HEK293T (cell line): ENCODE results near the gene SWI5.

Experiments
- ARNT ChIP-seq: fragments of 450-650 bp; IDR thresholded peaks from 2 replicates; pipeline ENCODE4 v1.6.1; 2017; ENCODE audit warnings: mild to moderate bottlenecking
- BHLHE40 ChIP-seq: fragments of 450-650 bp; IDR thresholded peaks from 2 replicates; pipeline ENCODE4 v1.6.1; 2016; ENCODE audit warnings: mild to moderate bottlenecking, moderate library complexity, borderline replicate concordance
- CTBP1 ChIP-seq: fragments of 450-650 bp; IDR thresholded peaks from 2 replicates; pipeline ENCODE4 v1.6.1; 2016; ENCODE audit warnings: borderline replicate concordance
- ELF4 ChIP-seq: fragments of 450-650 bp; IDR thresholded peaks from 2 replicates; pipeline ENCODE4 v1.6.1; 2017; ENCODE audit warnings: antibody characterized with exemption
- FOXA1 ChIP-seq: fragments of 450-650 bp; IDR thresholded peaks from 2 replicates; pipeline ENCODE4 v1.6.1; 2016; ENCODE audit warnings: mild to moderate bottlenecking
- FOXK2 ChIP-seq: fragments of 450-650 bp; IDR thresholded peaks from 2 replicates; pipeline ENCODE4 v1.6.1; 2016; ENCODE audit warnings: mild to moderate bottlenecking
- FOXM1 ChIP-seq: fragments of 450-650 bp; IDR thresholded peaks from 2 replicates; pipeline ENCODE4 v1.6.1; 2017; ENCODE audit warnings: mild to moderate bottlenecking, borderline replicate concordance
- HDGF ChIP-seq: fragments of 450-650 bp; IDR thresholded peaks from 2 replicates; pipeline ENCODE4 v1.6.1; 2017; ENCODE audit warnings: antibody characterized with exemption, borderline replicate concordance
- L3MBTL2 ChIP-seq: fragments of 450-650 bp; conservative IDR thresholded peaks from 2 replicates; pipeline ENCODE4 v1.6.1; 2016; ENCODE audit warnings: mild to moderate bottlenecking
- NFRKB ChIP-seq: fragments of 450-650 bp; IDR thresholded peaks from 2 replicates; pipeline ENCODE4 v1.6.1; 2016; ENCODE audit warnings: mild to moderate bottlenecking, moderate library complexity
- PKNOX1 ChIP-seq: fragments of 450-650 bp; IDR thresholded peaks from 2 replicates; pipeline ENCODE4 v1.6.1; 2016
- SP1 ChIP-seq: fragments of 450-650 bp; IDR thresholded peaks from 2 replicates; pipeline ENCODE4 v1.6.1; 2017
- SUZ12 ChIP-seq: fragments of 450-650 bp; IDR thresholded peaks from 2 replicates; pipeline ENCODE4 v1.6.1; 2016; ENCODE audit warnings: mild to moderate bottlenecking
- ZNF384 ChIP-seq: fragments of 450-650 bp; IDR thresholded peaks from 2 replicates; pipeline ENCODE4 v1.6.1; 2016

- no peak for TF ChIP-seq FOXK2
- TF ChIP-seq SP1, result no peak
- TF ChIP-seq PKNOX1, result no peak
- no peak for TF ChIP-seq ARNT
- no peak for TF ChIP-seq ELF4
- no peak for TF ChIP-seq HDGF
- no peak for TF ChIP-seq FOXM1
- no peak for TF ChIP-seq BHLHE40
- TF ChIP-seq NFRKB, result no peak
- no peak for TF ChIP-seq SUZ12
- TF ChIP-seq L3MBTL2, result no peak
- TF ChIP-seq ZNF384, result no peak
- no peak for TF ChIP-seq CTBP1
- TF ChIP-seq FOXA1, result no peak
Observed at GRCh38 chr9:128309551-128309950, 33.5 kb downstream of the SWI5 start.
